CD14-positive monocyte (primary cell): ENCODE measurements around the gene SCUBE1. TPM values are rescaled to one million over a fixed set of nuclear protein-coding genes. Genes with fewer than 3 reads are reported as not detected.

Experiments
- DNase-seq, 3 donors: peaks; one replicate each; pipeline ENCODE4 v3.0.0-alpha.2; 2011 to 2022
- H2AFZ ChIP-seq: 2 replicates; pipeline ENCODE4 v1.6.0; 2012; ENCODE audit warnings: mild to moderate bottlenecking, low read depth, low read length, inconsistent platforms; ENCODE audit not compliant: insufficient read depth, poor library complexity, severe bottlenecking
- H3K27ac ChIP-seq, 2 donors: 1 replicate in 1 of 2; 2 replicates in 1 of 2; pipeline ENCODE4 v1.5.1; 2012 to 2013; ENCODE audit warnings: low read length in 2 of 2, control low read depth in 1 of 2, inconsistent platforms in 1 of 2, low read depth in 1 of 2, mild to moderate bottlenecking in 1 of 2
- H3K27me3 ChIP-seq, 2 donors: one replicate each; pipeline versions ENCODE4 v1.6.0 to v1.6.1; 2011 to 2013; ENCODE audit warnings: low read length in 2 of 2; ENCODE audit not compliant: control insufficient read depth in 2 of 2, insufficient read depth in 2 of 2
- H3K36me3 ChIP-seq, 2 donors: replicated peaks in 1 of 2; 1 replicate in 1 of 2; 2 replicates in 1 of 2; pipeline versions ENCODE4 v1.5.1 to v1.6.1; 2012 to 2013; ENCODE audit warnings: low read length in 2 of 2, control low read depth in 1 of 2, inconsistent platforms in 1 of 2, mild to moderate bottlenecking in 1 of 2; ENCODE audit not compliant: insufficient read depth in 2 of 2, control insufficient read depth in 1 of 2
- H3K4me1 ChIP-seq, 2 donors: 1 replicate in 1 of 2; 2 replicates in 1 of 2; pipeline versions ENCODE4 v1.5.1 to v1.6.1; 2012 to 2013; ENCODE audit warnings: low read length in 2 of 2, control low read depth in 1 of 2, inconsistent platforms in 1 of 2, mild to moderate bottlenecking in 1 of 2, moderate library complexity in 1 of 2; ENCODE audit not compliant: insufficient read depth in 2 of 2, control insufficient read depth in 1 of 2
- H3K4me2 ChIP-seq: replicated peaks from 2 replicates; pipeline ENCODE3; 2012; ENCODE audit warnings: low read length, moderate library complexity, mild to moderate bottlenecking; ENCODE audit not compliant: poor library complexity, severe bottlenecking; ENCODE audit errors: extremely low read depth
- H3K4me3 ChIP-seq, 3 experiments: fragments of 200-600 bp in 1 of 3; sonication (generic) in 1 of 3; replicated peaks in 1 of 3; 1 replicate in 2 of 3; 2 replicates in 1 of 3; pipeline ENCODE4 v1.5.1; 2011 to 2013; ENCODE audit warnings: low read length in 3 of 3, mild to moderate bottlenecking in 3 of 3, control low read depth in 2 of 3, low read depth in 2 of 3, inconsistent platforms in 1 of 3, moderate library complexity in 1 of 3
- H3K79me2 ChIP-seq: 2 replicates; pipeline ENCODE4 v1.6.0; 2012; ENCODE audit warnings: mild to moderate bottlenecking, control low read depth, inconsistent platforms, low read length, moderate library complexity; ENCODE audit not compliant: insufficient read depth
- H3K9ac ChIP-seq: 2 replicates; pipeline ENCODE4 v1.6.0; 2017; ENCODE audit warnings: low read length, mild to moderate bottlenecking; ENCODE audit not compliant: insufficient read depth, poor library complexity, severe bottlenecking
- H3K9me3 ChIP-seq, 2 donors: replicated peaks in 1 of 2; 1 replicate in 1 of 2; 2 replicates in 1 of 2; pipeline versions ENCODE4 v1.5.1 to v1.6.1; 2012 to 2013; ENCODE audit warnings: low read length in 2 of 2, control low read depth in 1 of 2; ENCODE audit not compliant: control insufficient read depth in 1 of 2, insufficient read depth in 1 of 2
- H4K20me1 ChIP-seq: 2 replicates; pipeline ENCODE4 v1.6.0; 2012; ENCODE audit warnings: mild to moderate bottlenecking, low read length, control low read depth, moderate library complexity; ENCODE audit not compliant: insufficient read depth
- H3K27ac Mint-ChIP-seq, 7 donors: one replicate each; pipeline ENCODE4 v1.8.0; 2020; ENCODE audit warnings: mild to moderate bottlenecking in 7 of 7, mixed read lengths in 7 of 7, moderate library complexity in 6 of 7, inconsistent platforms in 2 of 7
- H3K27me3 Mint-ChIP-seq, 3 donors: one replicate each; pipeline ENCODE4 v1.8.0; 2021 to 2022; ENCODE audit warnings: low read depth in 3 of 3, mild to moderate bottlenecking in 3 of 3, mixed read lengths in 3 of 3, moderate library complexity in 3 of 3, inconsistent platforms in 1 of 3
- H3K36me3 Mint-ChIP-seq, 2 donors: one replicate each; pipeline ENCODE4 v1.8.0; 2020; ENCODE audit warnings: mixed read lengths in 2 of 2, inconsistent platforms in 1 of 2, mild to moderate bottlenecking in 1 of 2
- H3K4me1 Mint-ChIP-seq: one replicate; pipeline ENCODE4 v1.8.0; 2020; ENCODE audit warnings: mild to moderate bottlenecking, mixed read lengths
- H3K4me3 Mint-ChIP-seq, 2 donors: one replicate each; pipeline ENCODE4 v1.8.0; 2020; ENCODE audit warnings: mild to moderate bottlenecking in 2 of 2, mixed read lengths in 2 of 2, moderate library complexity in 1 of 2
- H3K9me3 Mint-ChIP-seq, 7 donors: one replicate each; pipeline ENCODE4 v1.8.0; 2020 to 2022; ENCODE audit warnings: mixed read lengths in 7 of 7, mild to moderate bottlenecking in 6 of 7, moderate library complexity in 6 of 7, inconsistent platforms in 2 of 7
- CTCF ChIP-seq: fragments of 200-600 bp; IDR thresholded peaks from one replicate; pipeline ENCODE4 v1.8.0; 2022; ENCODE audit warnings: antibody characterized with exemption, mild to moderate bottlenecking
- WGBS: methylation state at CpG from one replicate; pipeline ENCODE4 v1.1.5; 2013; ENCODE audit warnings: missing lambda C conversion rate; ENCODE audit not compliant: insufficient coverage; 5-methylcytosine and 5-hydroxymethylcytosine counted together
- intact Hi-C, 2 donors: fragments of 100-400 bp; cut with micrococcal nuclease; formaldehyde crosslinking; loops; one replicate each; pipeline versions ENCODE4 v1.15.0 to v1.15.1; 2023
- polyA plus RNA-seq, 3 donors: library from polyadenylated mRNA; depleted of rRNA in 1 of 3; unstranded in 2 of 3; stranded (reverse) in 1 of 3; fragments of 300-500 nt in 2 of 3; fragments of >200 nt in 1 of 3; fragmentation: Illumina TruSeq in 2 of 3; gene quantifications; 1 replicate in 2 of 3; 2 replicates in 1 of 3; pipeline ENCODE4 v1.2.3, GENCODE V29; 2012 to 2021

SCUBE1 gene
- polyA plus RNA-seq, 3 donors, result 0.20 to 0.32 (median 0.26) TPM

GRCh38 chr22:43334378-43334777, 8.8 kb downstream of the SCUBE1 start:
- Histone ChIP-seq H2AFZ (no peak overlapping the region), H3K4me2 (no peak overlapping the region), H4K20me1 (no peaks in the 10 kb centered on the region), H3K4me1 (no peaks in the 10 kb centered on the region), H3K4me3 (no peak overlapping the region), H3K36me3 (no peaks in the 10 kb centered on the region), H3K9me3 (no peaks in the 10 kb centered on the region), H3K27ac (no peak overlapping the region), H3K79me2 (no peaks in the 10 kb centered on the region), H3K27me3 (no peaks in the 10 kb centered on the region), H3K9ac (no peak overlapping the region)
- Mint-ChIP-seq H3K9me3 (peaks cover 0 to 1% (median 0%) of the 10 kb centered on the region in 7 donors), H3K4me1 (no peaks in the 10 kb centered on the region), H3K27ac (no peak overlapping the region), H3K36me3 (no peaks in the 10 kb centered on the region), H3K27me3 (peaks cover 3 to 11% (median 6%) of the 10 kb centered on the region in 3 donors), H3K4me3 (no peak overlapping the region)
- DNase-seq, result no peak
- TF ChIP-seq CTCF, result no peak
- intact Hi-C loops, result no loop called here
- WGBS, result 92% methylated on average over 2 of the region's 4 CpGs

GRCh38 chr22:43333978-43334377, 9.2 kb downstream of the SCUBE1 start:
- H4K20me1 ChIP-seq, result no peaks in the 10 kb centered on the region
- H3K36me3 ChIP-seq, result no peaks in the 10 kb centered on the region
- no peaks in the 10 kb centered on the region for H3K36me3 Mint-ChIP-seq
- H2AFZ ChIP-seq, result no peak overlapping the region
- H3K9ac ChIP-seq, result no peak overlapping the region
- TF ChIP-seq CTCF, result no peak
- H3K9me3 ChIP-seq, result no peaks in the 10 kb centered on the region
- H3K4me3 Mint-ChIP-seq, result no peak overlapping the region
- H3K27me3 Mint-ChIP-seq, result peaks cover 3 to 7% (median 6%) of the 10 kb centered on the region in 3 donors
- no peak overlapping the region for H3K27ac ChIP-seq
- intact Hi-C loops, result no loop called here
- WGBS, result 100% methylated on average over 1 of the region's 2 CpGs
- no peak for DNase-seq
- H3K4me2 ChIP-seq, result no peak overlapping the region
- no peak overlapping the region for H3K4me3 ChIP-seq
- H3K9me3 Mint-ChIP-seq, result peaks cover 0 to 1% (median 0%) of the 10 kb centered on the region in 7 donors
- H3K4me1 Mint-ChIP-seq, result no peaks in the 10 kb centered on the region
- H3K4me1 ChIP-seq, result no peaks in the 10 kb centered on the region
- no peaks in the 10 kb centered on the region for H3K79me2 ChIP-seq
- H3K27me3 ChIP-seq, result no peaks in the 10 kb centered on the region
- no peak overlapping the region for H3K27ac Mint-ChIP-seq
